T-cell (primary cell): ENCODE results near the gene CLEC9A. TPM values are rescaled to one million over a fixed set of nuclear protein-coding genes. Genes with fewer than 3 reads are reported as not detected.

Source experiments
- ATAC-seq, 4 experiments: fragments of 200-7000 bp in 3 of 4; fragments of 150-1000 bp in 1 of 4; cut with Tn5 transposase; replicated peaks in 1 of 4; 1 replicate in 3 of 4; 2 replicates in 1 of 4; pipeline ENCODE4 v1.10.0; 2021; ENCODE audit warnings: moderate library complexity in 3 of 4, mild to moderate bottlenecking in 2 of 4, moderate number of reproducible peaks in 1 of 4
- CTCF ChIA-PET, 2 donors: fragments of 300-600 bp; sonication (Branson Sonifier 250); formaldehyde crosslinking; loops; one replicate each; lab custom pipeline; 2022; ENCODE audit warnings: antibody characterized with exemption in 2 of 2; lab: Charles Lee
- POLR2A ChIA-PET, 2 donors: fragments of 300-600 bp; sonication (Branson Sonifier 250); formaldehyde crosslinking; loops; one replicate each; lab custom pipeline; 2022; ENCODE audit warnings: antibody characterized with exemption in 2 of 2; lab: Charles Lee
- DNase-seq, 35 experiments: peaks; one replicate each; pipeline versions ENCODE4 v3.0.0 to v3.0.0-alpha.2; 2013 to 2023
- H3K27ac ChIP-seq: one replicate; pipeline ENCODE4 v1.5.1; 2013; ENCODE audit warnings: low read length
- H3K27me3 ChIP-seq, 2 experiments: replicated peaks in 1 of 2; 1 replicate in 1 of 2; 2 replicates in 1 of 2; pipeline versions ENCODE4 v1.6.1 to v1.7.0; 2013; ENCODE audit warnings: low read length in 1 of 2, mixed read lengths in 1 of 2; ENCODE audit not compliant: control insufficient read depth in 2 of 2, insufficient read depth in 2 of 2; ENCODE audit errors: extremely low read depth in 1 of 2
- H3K36me3 ChIP-seq, 2 donors: 1 replicate in 1 of 2; 2 replicates in 1 of 2; pipeline versions ENCODE4 v1.6.1 to v1.7.0; 2013; ENCODE audit warnings: low read length in 1 of 2; ENCODE audit not compliant: control insufficient read depth in 2 of 2, insufficient read depth in 1 of 2; ENCODE audit errors: extremely low read depth in 1 of 2
- H3K4me1 ChIP-seq, 2 experiments: 1 replicate in 1 of 2; 2 replicates in 1 of 2; pipeline versions ENCODE4 v1.6.1 to v1.7.0; 2013; ENCODE audit warnings: low read length in 2 of 2, mixed read lengths in 1 of 2; ENCODE audit not compliant: insufficient read depth in 2 of 2, control insufficient read depth in 1 of 2; ENCODE audit errors: extremely low read depth in 1 of 2
- H3K4me3 ChIP-seq, 2 donors: 1 replicate in 1 of 2; 2 replicates in 1 of 2; pipeline versions ENCODE4 v1.5.1 to v1.7.0; 2013; ENCODE audit warnings: mild to moderate bottlenecking in 2 of 2, low read length in 1 of 2, moderate library complexity in 1 of 2; ENCODE audit not compliant: control insufficient read depth in 1 of 2; ENCODE audit errors: extremely low read depth in 1 of 2
- H3K9me3 ChIP-seq: 2 replicates; pipeline ENCODE4 v1.7.0; 2013
- H3K27ac Mint-ChIP-seq, 2 donors: one replicate each; pipeline ENCODE4 v1.8.0; 2020 to 2021; ENCODE audit warnings: mild to moderate bottlenecking in 2 of 2, mixed read lengths in 2 of 2
- H3K27me3 Mint-ChIP-seq, 2 donors: one replicate each; pipeline ENCODE4 v1.8.0; 2021 to 2022; ENCODE audit warnings: mixed read lengths in 2 of 2
- H3K36me3 Mint-ChIP-seq: one replicate; pipeline ENCODE4 v1.8.0; 2021; ENCODE audit warnings: mixed read lengths
- H3K4me1 Mint-ChIP-seq, 3 donors: one replicate each; pipeline ENCODE4 v1.8.0; 2020 to 2022; ENCODE audit warnings: mixed read lengths in 3 of 3, mild to moderate bottlenecking in 1 of 3
- H3K4me3 Mint-ChIP-seq, 3 donors: one replicate each; pipeline ENCODE4 v1.8.0; 2020 to 2022; ENCODE audit warnings: mild to moderate bottlenecking in 3 of 3, mixed read lengths in 3 of 3, moderate library complexity in 3 of 3
- H3K9me3 Mint-ChIP-seq, 3 donors: one replicate each; pipeline ENCODE4 v1.8.0; 2020 to 2022; ENCODE audit warnings: mixed read lengths in 3 of 3
- WGBS: methylation state at CpG from one replicate; pipeline ENCODE4 v1.1.5; 2013; ENCODE audit warnings: missing lambda C conversion rate; ENCODE audit not compliant: insufficient coverage; 5-methylcytosine and 5-hydroxymethylcytosine counted together
- total RNA-seq, 35 experiments: library from RNA in 6 of 35; stranded (reverse) in 6 of 35; fragments of 120-200 nt in 1 of 35; gene quantifications; one replicate each; pipeline versions ENCODE4 v1.2.1 to v1.2.4 and lab custom pipeline; 2013 to 2026

CLEC9A gene
- total RNA-seq, 5 donors from 2014 or later (not counting 1 experiment from before 2014, with no cell fraction given): 0.61 TPM; not detected in 4

GRCh38 chr12:10052193-10052913, 21.9 kb downstream of the CLEC9A start:
- H3K4me1 ChIP-seq: peaks cover 0 to 8% of the 10 kb centered on the region in 2 experiments
- H3K9me3 ChIP-seq: no peaks in the 10 kb centered on the region
- H3K36me3 ChIP-seq: no peaks in the 10 kb centered on the region
- Mint-ChIP-seq H3K36me3 (no peaks in the 10 kb centered on the region), H3K27ac (no peak overlapping the region), H3K4me1 (peaks cover 4 to 8% (median 4%) of the 10 kb centered on the region in 3 donors), H3K9me3 (peaks cover 0 to 3% (median 2%) of the 10 kb centered on the region in 3 donors), H3K27me3 (peaks cover 22 to 29% of the 10 kb centered on the region in 2 donors), H3K4me3 (no peak overlapping the region)
- DNase-seq: no peak
- H3K4me3 ChIP-seq: no peak overlapping the region
- ChIA-PET POLR2A (no interaction called here), CTCF (no interaction called here)
- no peaks in the 10 kb centered on the region for H3K27me3 ChIP-seq
- WGBS: 3% methylated on average over 4 of the region's 7 CpGs
- H3K27ac ChIP-seq: no peak overlapping the region
- no peak for ATAC-seq

- 83% methylated on average over 1 of the region's 5 CpGs for whole genome bisulfite sequencing
- H3K4me3 Mint-ChIP-seq: no peak overlapping the region
- H3K9me3 Mint-ChIP-seq: no peaks in the 10 kb centered on the region
- POLR2A ChIA-PET: no interaction called here
- H3K36me3 Mint-ChIP-seq: no peaks in the 10 kb centered on the region
- no peak overlapping the region for H3K27ac ChIP-seq
- H3K4me3 ChIP-seq: no peak overlapping the region
- no peaks in the 10 kb centered on the region for H3K9me3 ChIP-seq
- no peaks in the 10 kb centered on the region for H3K4me1 ChIP-seq
- H3K27ac Mint-ChIP-seq: no peak overlapping the region
- no peaks in the 10 kb centered on the region for H3K36me3 ChIP-seq
- DNase-seq: no peak
- ATAC-seq: no peak
- peaks cover 5 to 10% of the 10 kb centered on the region in 2 donors for H3K27me3 Mint-ChIP-seq
- H3K4me1 Mint-ChIP-seq: no peaks in the 10 kb centered on the region
- CTCF ChIA-PET: no interaction called here
- no peaks in the 10 kb centered on the region for H3K27me3 ChIP-seq
These were observed 27.9 kb downstream of the CLEC9A start for GRCh38 chr12:10058387-10058786.

GRCh38 chr12:10065241-10065640, 34.8 kb downstream of the CLEC9A start:
- Histone ChIP-seq H3K9me3 (no peaks in the 10 kb centered on the region), H3K4me3 (no peak overlapping the region), H3K27ac (no peak overlapping the region), H3K4me1 (no peaks in the 10 kb centered on the region), H3K27me3 (no peaks in the 10 kb centered on the region), H3K36me3 (no peaks in the 10 kb centered on the region)
- POLR2A ChIA-PET: no interaction called here
- ATAC-seq: no peak
- DNase-seq: no peak
- no peaks in the 10 kb centered on the region for H3K36me3 Mint-ChIP-seq
- WGBS: no CpG with 5 or more reads among the region's 4 CpGs
- CTCF ChIA-PET: no interaction called here
- peaks cover 16 to 18% of the 10 kb centered on the region in 2 donors for H3K27me3 Mint-ChIP-seq
- H3K9me3 Mint-ChIP-seq: no peaks in the 10 kb centered on the region
- no peak overlapping the region for H3K27ac Mint-ChIP-seq
- no peaks in the 10 kb centered on the region for H3K4me1 Mint-ChIP-seq
- no peak overlapping the region for H3K4me3 Mint-ChIP-seq

- CTCF ChIA-PET: interaction anchor here in 1 of 2 donors (0.6 kb wide), 1 partner anchor 837 kb away, joined by 4 read pairs; no protein-coding TSS in a partner anchor
- no peak for DNase-seq
- H3K27me3 Mint-ChIP-seq: peaks cover 18 to 20% of the 10 kb centered on the region in 2 donors
- no peak overlapping the region for H3K27ac Mint-ChIP-seq
- no peak overlapping the region for H3K4me3 Mint-ChIP-seq
- Histone ChIP-seq H3K27ac (no peak overlapping the region), H3K4me1 (no peaks in the 10 kb centered on the region), H3K9me3 (no peaks in the 10 kb centered on the region), H3K27me3 (peaks cover 0 to 2% of the 10 kb centered on the region in 2 experiments), H3K36me3 (no peaks in the 10 kb centered on the region), H3K4me3 (no peak overlapping the region)
- no peaks in the 10 kb centered on the region for H3K4me1 Mint-ChIP-seq
- POLR2A ChIA-PET: no interaction called here
- no peaks in the 10 kb centered on the region for H3K36me3 Mint-ChIP-seq
- ATAC-seq: no peak
- WGBS: 80% methylated on average over 1 of the region's 4 CpGs
- H3K9me3 Mint-ChIP-seq: no peaks in the 10 kb centered on the region
These were observed 36.8 kb downstream of the CLEC9A start for GRCh38 chr12:10067264-10067663.

- CTCF ChIA-PET: interaction anchor here (0.6 kb wide), 2 partner anchors 69 to 838 kb away, joined by 3 to 4 read pairs; no protein-coding TSS in a partner anchor
- Histone ChIP-seq H3K9me3 (no peaks in the 10 kb centered on the region), H3K27ac (no peak overlapping the region), H3K4me1 (no peaks in the 10 kb centered on the region), H3K4me3 (no peak overlapping the region), H3K27me3 (peaks cover 0 to 6% of the 10 kb centered on the region in 2 experiments), H3K36me3 (no peaks in the 10 kb centered on the region)
- POLR2A ChIA-PET: no interaction called here
- H3K9me3 Mint-ChIP-seq: no peaks in the 10 kb centered on the region
- ATAC-seq (no peak), DNase-seq (no peak)
- no peaks in the 10 kb centered on the region for H3K4me1 Mint-ChIP-seq
- no CpG with 5 or more reads among the region's 3 CpGs for WGBS
- H3K4me3 Mint-ChIP-seq: no peak overlapping the region
- H3K27me3 Mint-ChIP-seq: peaks cover 18 to 20% of the 10 kb centered on the region in 2 donors
- H3K36me3 Mint-ChIP-seq: no peaks in the 10 kb centered on the region
- H3K27ac Mint-ChIP-seq: no peak overlapping the region
These were observed 37.5 kb downstream of the CLEC9A start for GRCh38 chr12:10067942-10068341.

GRCh38 chr12:10068644-10069043, 38.2 kb downstream of the CLEC9A start:
- no peaks in the 10 kb centered on the region for H3K36me3 Mint-ChIP-seq
- no peaks in the 10 kb centered on the region for H3K36me3 ChIP-seq
- no peak overlapping the region for H3K4me3 Mint-ChIP-seq
- H3K27me3 ChIP-seq: peaks cover 0 to 8% of the 10 kb centered on the region in 2 experiments
- ChIA-PET POLR2A (no interaction called here), CTCF (no interaction called here)
- no peak overlapping the region for H3K4me3 ChIP-seq
- H3K27ac ChIP-seq: no peak overlapping the region
- H3K27me3 Mint-ChIP-seq: peaks cover 20 to 21% of the 10 kb centered on the region in 2 donors
- no CpG with 5 or more reads among the region's 1 CpG for WGBS
- H3K9me3 Mint-ChIP-seq: no peaks in the 10 kb centered on the region
- ATAC-seq: no peak
- no peaks in the 10 kb centered on the region for H3K9me3 ChIP-seq
- H3K4me1 ChIP-seq: no peaks in the 10 kb centered on the region
- DNase-seq: no peak
- H3K27ac Mint-ChIP-seq: no peak overlapping the region
- no peaks in the 10 kb centered on the region for H3K4me1 Mint-ChIP-seq
